Neural progenitor cell (in vitro differentiated cells): ENCODE data around the gene EVC.

ENCODE experiments used
- EZH2 ChIP-seq: fragments of 200-600 bp; sonication (generic); IDR thresholded peaks from 2 replicates; pipeline ENCODE4 v1.6.1; 2017; ENCODE audit warnings: antibody characterized with exemption, mild to moderate bottlenecking, moderate library complexity
- EZH2phosphoT487 ChIP-seq: fragments of 200-600 bp; sonication (generic); IDR thresholded peaks from 2 replicates; pipeline ENCODE4 v1.6.1; 2017; ENCODE audit warnings: antibody characterized with exemption
- TF ChIP-seq, protein P1 (sequence below): fragments of 200-600 bp; sonication (generic); IDR thresholded peaks from 2 replicates; pipeline ENCODE4 v1.5.1; 2017; ENCODE audit warnings: antibody characterized with exemption, mild to moderate bottlenecking

DNA sequence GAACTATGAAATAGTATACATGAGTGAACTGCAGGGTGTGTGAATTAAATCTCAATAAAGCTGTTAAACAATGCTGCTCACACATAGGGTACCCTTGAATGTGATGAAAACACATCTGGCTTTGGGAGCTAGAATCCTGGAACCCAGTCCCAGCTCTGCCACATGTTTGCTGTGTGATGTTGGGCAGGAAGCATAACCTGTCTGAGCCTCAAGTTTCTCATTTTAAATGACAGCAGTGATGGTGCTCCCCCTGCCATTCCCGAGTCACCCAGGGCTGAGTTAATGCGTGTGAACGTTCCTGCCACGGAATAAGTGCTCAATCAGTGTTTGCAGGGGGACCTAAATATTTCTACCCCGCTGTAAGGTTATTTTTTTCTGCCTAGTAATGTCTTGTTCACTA is 10.9 kb downstream of the EVC start:
- TF ChIP-seq EZH2phosphoT487, result no peak
- TF ChIP-seq, protein P1, sequence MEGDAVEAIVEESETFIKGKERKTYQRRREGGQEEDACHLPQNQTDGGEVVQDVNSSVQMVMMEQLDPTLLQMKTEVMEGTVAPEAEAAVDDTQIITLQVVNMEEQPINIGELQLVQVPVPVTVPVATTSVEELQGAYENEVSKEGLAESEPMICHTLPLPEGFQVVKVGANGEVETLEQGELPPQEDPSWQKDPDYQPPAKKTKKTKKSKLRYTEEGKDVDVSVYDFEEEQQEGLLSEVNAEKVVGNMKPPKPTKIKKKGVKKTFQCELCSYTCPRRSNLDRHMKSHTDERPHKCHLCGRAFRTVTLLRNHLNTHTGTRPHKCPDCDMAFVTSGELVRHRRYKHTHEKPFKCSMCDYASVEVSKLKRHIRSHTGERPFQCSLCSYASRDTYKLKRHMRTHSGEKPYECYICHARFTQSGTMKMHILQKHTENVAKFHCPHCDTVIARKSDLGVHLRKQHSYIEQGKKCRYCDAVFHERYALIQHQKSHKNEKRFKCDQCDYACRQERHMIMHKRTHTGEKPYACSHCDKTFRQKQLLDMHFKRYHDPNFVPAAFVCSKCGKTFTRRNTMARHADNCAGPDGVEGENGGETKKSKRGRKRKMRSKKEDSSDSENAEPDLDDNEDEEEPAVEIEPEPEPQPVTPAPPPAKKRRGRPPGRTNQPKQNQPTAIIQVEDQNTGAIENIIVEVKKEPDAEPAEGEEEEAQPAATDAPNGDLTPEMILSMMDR, result no peak
- TF ChIP-seq EZH2, result no peak
